Suppressor macrophage treated with lipopolysaccharide for 4 hours (primary cell): ENCODE data around the gene USP48.

Experiments
- DNase-seq: peaks from one replicate; pipeline ENCODE4 v3.0.0-alpha.2; 2020

USP48 gene

GRCh38 chr1:21666576-21667320 is 116.2 kb downstream of the USP48 start:
- peak; percentile 12 for DNase-seq

DNA sequence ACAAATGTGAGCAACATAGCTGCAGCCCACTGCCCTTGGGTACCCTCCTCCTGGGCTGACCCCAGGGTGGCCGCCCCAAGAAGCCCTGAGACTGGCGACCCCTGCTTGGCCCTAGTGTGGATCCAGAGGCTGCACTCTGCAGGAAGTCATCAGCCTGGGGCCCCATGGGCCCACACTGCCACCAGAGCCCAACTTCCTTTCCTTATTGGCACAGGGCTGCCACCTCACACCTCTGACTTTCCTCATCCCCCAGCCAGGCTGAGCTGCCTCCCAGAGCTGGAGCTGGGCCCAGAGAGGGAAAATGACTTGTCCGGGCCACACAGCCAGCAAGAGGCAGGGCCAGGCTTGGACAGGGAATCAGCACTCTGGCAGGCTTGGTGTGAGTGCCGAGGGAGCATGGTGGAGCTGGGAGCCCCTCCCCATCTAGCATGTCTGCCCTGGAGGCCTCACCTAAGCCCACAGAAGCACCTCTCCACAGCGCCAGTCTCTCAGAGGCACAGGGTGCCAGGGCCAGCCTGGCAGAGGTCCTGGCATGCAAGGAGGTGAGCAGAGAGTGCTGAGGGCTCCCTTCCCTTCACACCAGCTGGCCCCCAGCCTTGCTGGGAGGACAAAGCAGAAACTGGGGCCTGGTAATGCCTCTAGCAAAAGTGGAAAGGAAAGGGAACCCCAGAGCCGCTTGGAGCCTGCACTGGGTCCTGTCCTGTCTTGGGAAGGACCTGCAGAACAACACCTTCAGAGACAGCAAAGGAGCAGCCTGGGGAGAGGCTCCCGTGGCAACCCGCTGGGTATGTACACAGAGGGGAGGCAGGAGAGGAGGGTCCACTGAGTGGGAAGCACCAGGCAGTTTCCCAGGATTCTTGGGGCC is 117.0 kb downstream of the USP48 start:
- peak; percentile 12 for DNase-seq

GRCh38 chr1:21664806-21665588 is 118.0 kb downstream of the USP48 start:
- no peak for DNase-seq

DNA sequence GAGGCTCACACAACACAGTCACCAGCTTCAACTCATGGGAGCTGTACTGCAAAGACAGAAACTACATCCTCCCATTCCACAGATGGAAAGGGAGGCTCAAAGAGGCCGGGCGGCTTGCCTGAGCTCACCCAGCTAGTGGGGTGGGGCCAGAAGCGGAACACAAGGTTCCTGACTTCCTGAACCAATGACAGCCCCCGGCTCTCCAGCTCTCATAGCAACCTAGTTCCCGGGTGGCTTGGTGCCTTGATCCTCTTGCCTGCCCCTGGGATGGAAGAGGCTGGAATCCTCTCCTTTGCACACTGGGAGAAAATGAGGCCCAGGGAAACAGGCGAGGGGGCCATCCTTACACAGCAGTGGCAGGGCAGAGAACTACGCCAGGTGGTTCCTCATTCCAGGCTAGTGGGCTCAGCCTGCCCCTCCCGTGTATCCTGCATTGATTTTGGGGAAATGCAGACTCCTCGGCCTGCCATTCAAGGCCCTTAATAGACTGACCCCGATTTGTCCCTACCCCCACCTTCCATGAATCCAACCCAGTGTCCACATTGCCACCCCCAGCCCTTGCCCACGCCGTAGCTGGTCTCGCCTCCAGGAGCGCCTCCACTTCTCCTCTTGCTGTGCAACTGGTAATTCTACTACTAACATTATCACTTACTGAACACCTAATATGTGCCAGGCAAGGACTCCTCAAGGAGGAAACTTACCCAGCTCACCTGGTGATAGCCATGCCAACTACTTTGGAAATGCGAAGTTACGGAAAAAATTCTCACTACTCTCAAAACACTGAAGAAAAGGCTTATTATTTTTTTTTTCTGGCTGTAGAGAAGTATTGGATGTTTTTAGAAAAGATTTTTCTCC is 118.8 kb downstream of the USP48 start:
- DNase-seq, result peak; percentile 22

DNA sequence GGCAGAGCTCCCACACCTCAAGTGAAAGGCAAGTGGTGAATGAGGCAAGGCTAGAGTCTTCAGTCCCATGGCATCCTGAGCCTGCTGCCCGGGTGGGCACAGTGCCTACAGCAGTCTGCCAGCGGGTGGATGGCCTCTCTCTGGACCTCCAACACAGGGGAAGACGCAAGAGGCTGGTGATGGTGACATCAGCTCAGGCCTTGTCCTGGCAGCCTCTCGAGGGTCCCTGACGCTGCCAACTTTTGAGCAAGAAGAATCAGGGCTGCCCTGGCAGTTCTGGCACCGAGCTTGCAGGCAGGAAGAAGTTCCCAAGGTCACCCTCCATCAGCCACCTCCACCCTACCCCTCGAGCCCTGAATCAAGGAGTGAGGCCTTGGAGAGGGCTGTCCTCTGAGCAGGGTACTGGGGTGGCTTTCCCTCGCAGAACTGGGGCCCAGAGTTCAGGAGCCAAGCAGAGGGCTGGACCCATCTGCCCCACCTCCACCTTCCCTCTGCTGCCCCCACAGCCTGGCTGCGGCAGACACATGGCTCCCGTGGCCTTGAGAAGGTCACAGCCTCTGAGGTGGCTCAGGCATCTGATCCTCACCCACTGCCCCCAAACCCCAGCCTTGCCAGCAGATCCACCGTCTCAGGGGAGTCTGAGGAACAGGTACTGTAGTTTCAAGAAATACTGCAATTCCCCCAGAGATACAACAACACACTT is 119.5 kb downstream of the USP48 start:
- no peak for DNase-seq

GRCh38 chr1:21662426-21663247 is 120.3 kb downstream of the USP48 start:
- no peak for DNase-seq

DNA sequence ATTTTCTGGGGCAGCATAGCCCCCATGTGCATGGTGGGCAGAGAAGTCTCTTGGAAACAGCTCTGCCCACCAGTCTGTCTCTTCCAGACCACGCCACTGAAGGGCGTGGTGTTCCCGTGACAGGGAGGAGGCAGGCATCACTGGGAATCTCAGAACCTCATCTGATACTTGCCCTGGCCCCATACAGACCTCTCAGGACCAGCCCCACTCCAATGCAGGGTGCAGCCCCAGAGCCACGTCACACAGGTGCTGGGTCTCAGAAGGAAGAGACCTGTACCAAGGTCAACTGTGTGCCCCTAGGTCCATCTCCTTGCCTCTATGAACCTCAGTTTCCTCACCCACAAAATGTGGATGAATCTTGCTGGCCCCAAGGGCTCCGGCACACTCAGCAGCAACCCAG is 121.1 kb downstream of the USP48 start:
- DNase-seq, result no peak

GRCh38 chr1:21659924-21660326 is 123.0 kb downstream of the USP48 start:
- DNase-seq, result no peak

GRCh38 chr1:21659099-21659923 is 123.6 kb downstream of the USP48 start:
- DNase-seq, result peak; percentile 69

GRCh38 chr1:21657456-21658190 is 125.3 kb downstream of the USP48 start:
- DNase-seq, result no peak

GRCh38 chr1:21655748-21656147 is 127.2 kb downstream of the USP48 start:
- DNase-seq, result no peak

DNA sequence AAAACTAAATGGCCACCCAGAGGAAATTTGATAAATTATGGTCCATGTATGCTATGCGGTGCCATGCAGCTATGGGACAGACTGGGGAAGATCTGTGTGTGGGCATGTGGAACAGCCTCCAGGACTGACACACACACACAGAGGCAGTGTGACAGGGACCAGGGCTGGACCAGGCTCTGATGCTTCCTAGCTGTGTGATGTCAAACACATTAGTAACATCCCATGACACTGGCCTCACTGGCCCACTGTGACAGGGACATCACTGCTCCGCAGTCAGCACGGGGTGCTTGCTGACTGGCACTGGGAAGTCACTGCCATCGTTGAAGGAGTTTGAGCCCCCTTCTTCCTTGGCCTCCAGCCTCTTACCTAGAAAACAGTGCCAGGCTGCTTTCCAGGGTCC is 127.7 kb downstream of the USP48 start:
- no peak for DNase-seq

GRCh38 chr1:21654209-21654608 is 128.7 kb downstream of the USP48 start:
- no peak for DNase-seq

GRCh38 chr1:21653744-21654100 is 129.2 kb downstream of the USP48 start:
- no peak for DNase-seq

GRCh38 chr1:21652937-21653743 is 129.8 kb downstream of the USP48 start:
- DNase-seq, result no peak

GRCh38 chr1:21652101-21652936 is 130.6 kb downstream of the USP48 start:
- DNase-seq, result no peak
